Activated naive CD8-positive, alpha-beta T cell treated with anti-CD3 and anti-CD28 coated beads for 36 hours (primary cell): ENCODE results near the gene TNRC18. TPM values are rescaled to one million over a fixed set of nuclear protein-coding genes. Genes with fewer than 3 reads are reported as not detected.
"Not testable (repeated sequence)": the region's sequence is repeated elsewhere in the genome, so short reads cannot be mapped to it uniquely, and the experiment has no call there.

Experiments
- DNase-seq: peaks from one replicate; pipeline ENCODE4 v3.0.0; 2021
- H3K27ac Mint-ChIP-seq: one replicate; pipeline ENCODE4 v1.8.0; 2022; ENCODE audit warnings: mild to moderate bottlenecking, moderate library complexity, mixed read lengths
- H3K27me3 Mint-ChIP-seq: one replicate; pipeline ENCODE4 v1.8.0; 2022; ENCODE audit warnings: mild to moderate bottlenecking, mixed read lengths
- H3K36me3 Mint-ChIP-seq: one replicate; pipeline ENCODE4 v1.8.0; 2021; ENCODE audit warnings: mild to moderate bottlenecking, mixed read lengths
- H3K4me1 Mint-ChIP-seq: one replicate; pipeline ENCODE4 v1.8.0; 2021; ENCODE audit warnings: mixed read lengths
- H3K4me3 Mint-ChIP-seq: one replicate; pipeline ENCODE4 v1.8.0; 2022; ENCODE audit warnings: mild to moderate bottlenecking, moderate library complexity, mixed read lengths
- H3K9me3 Mint-ChIP-seq: one replicate; pipeline ENCODE4 v1.8.0; 2022; ENCODE audit warnings: mixed read lengths
- total RNA-seq, 2 experiments: library from RNA; stranded (reverse); gene quantifications; one replicate each; pipeline ENCODE4 v1.2.3, GENCODE V29; 2021

Gene TNRC18
- total RNA-seq, 2 experiments from 2014 or later: 47.6 to 48.0 TPM

- H3K27ac Mint-ChIP-seq, H3K4me1 Mint-ChIP-seq, H3K27me3 Mint-ChIP-seq, H3K9me3 Mint-ChIP-seq, H3K4me3 Mint-ChIP-seq, DNase-seq: not testable (repeated sequence)
- peaks cover 37% of the 10 kb centered on the region for H3K36me3 Mint-ChIP-seq
Measured at GRCh38 chr7:5323800-5324781, 99.5 kb downstream of the TNRC18 start.

- peaks cover 2% of the 10 kb centered on the region for H3K4me1 Mint-ChIP-seq
- peaks cover 49% of the 10 kb centered on the region for H3K36me3 Mint-ChIP-seq
- no peak for DNase-seq
- H3K4me3 Mint-ChIP-seq: no peak overlapping the region
- peaks cover 15% of the 10 kb centered on the region for H3K9me3 Mint-ChIP-seq
- H3K27me3 Mint-ChIP-seq: no peaks in the 10 kb centered on the region
- no peak overlapping the region for H3K27ac Mint-ChIP-seq
Measured at GRCh38 chr7:5322621-5323410, 100.8 kb downstream of the TNRC18 start.

GRCh38 chr7:5320802-5321396, 102.7 kb downstream of the TNRC18 start:
- Mint-ChIP-seq H3K36me3 (peaks cover 55% of the 10 kb centered on the region), H3K9me3 (peaks cover 15% of the 10 kb centered on the region), H3K27ac (no peak overlapping the region), H3K27me3 (no peaks in the 10 kb centered on the region), H3K4me3 (no peak overlapping the region), H3K4me1 (no peaks in the 10 kb centered on the region)
- DNase-seq: no peak

- Mint-ChIP-seq H3K27ac (no peak overlapping the region), H3K4me1 (no peaks in the 10 kb centered on the region), H3K4me3 (no peak overlapping the region), H3K9me3 (peaks cover 15% of the 10 kb centered on the region), H3K27me3 (no peaks in the 10 kb centered on the region), H3K36me3 (peaks cover 58% of the 10 kb centered on the region)
- DNase-seq: no peak
Measured at GRCh38 chr7:5320391-5320790, 103.2 kb downstream of the TNRC18 start.

- peaks cover 15% of the 10 kb centered on the region for H3K9me3 Mint-ChIP-seq
- not testable (repeated sequence) for H3K4me3 Mint-ChIP-seq, H3K27ac Mint-ChIP-seq, H3K27me3 Mint-ChIP-seq, H3K4me1 Mint-ChIP-seq, DNase-seq
- peaks cover 52% of the 10 kb centered on the region for H3K36me3 Mint-ChIP-seq
Measured at GRCh38 chr7:5318613-5319012, 105.0 kb downstream of the TNRC18 start.

- no peak overlapping the region for H3K27ac Mint-ChIP-seq
- H3K4me1 Mint-ChIP-seq: no peaks in the 10 kb centered on the region
- no peak overlapping the region for H3K4me3 Mint-ChIP-seq
- peaks cover 48% of the 10 kb centered on the region for H3K36me3 Mint-ChIP-seq
- DNase-seq: no peak
- no peaks in the 10 kb centered on the region for H3K27me3 Mint-ChIP-seq
- peaks cover 15% of the 10 kb centered on the region for H3K9me3 Mint-ChIP-seq
Measured at GRCh38 chr7:5315761-5316160, 107.9 kb downstream of the TNRC18 start.

GRCh38 chr7:5314864-5315263, 108.8 kb downstream of the TNRC18 start:
- DNase-seq: no peak
- Mint-ChIP-seq H3K27me3 (no peaks in the 10 kb centered on the region), H3K9me3 (peaks cover 15% of the 10 kb centered on the region), H3K4me1 (no peaks in the 10 kb centered on the region), H3K4me3 (no peak overlapping the region), H3K27ac (no peak overlapping the region), H3K36me3 (peaks cover 40% of the 10 kb centered on the region)

GRCh38 chr7:5313076-5313885, 110.4 kb downstream of the TNRC18 start:
- H3K4me1 Mint-ChIP-seq, H3K27ac Mint-ChIP-seq, H3K4me3 Mint-ChIP-seq, H3K9me3 Mint-ChIP-seq, DNase-seq, H3K27me3 Mint-ChIP-seq: not testable (repeated sequence)
- H3K36me3 Mint-ChIP-seq: peaks cover 27% of the 10 kb centered on the region

GRCh38 chr7:5312276-5313070, 111.2 kb downstream of the TNRC18 start:
- not testable (repeated sequence) for H3K4me3 Mint-ChIP-seq, DNase-seq, H3K9me3 Mint-ChIP-seq, H3K27me3 Mint-ChIP-seq, H3K27ac Mint-ChIP-seq, H3K4me1 Mint-ChIP-seq
- peaks cover 22% of the 10 kb centered on the region for H3K36me3 Mint-ChIP-seq

- H3K4me1 Mint-ChIP-seq: no peaks in the 10 kb centered on the region
- no peak overlapping the region for H3K27ac Mint-ChIP-seq
- no peak overlapping the region for H3K4me3 Mint-ChIP-seq
- H3K9me3 Mint-ChIP-seq: no peaks in the 10 kb centered on the region
- no peak for DNase-seq
- no peaks in the 10 kb centered on the region for H3K27me3 Mint-ChIP-seq
- H3K36me3 Mint-ChIP-seq: peaks cover 14% of the 10 kb centered on the region
Measured at GRCh38 chr7:5310822-5311405, 112.7 kb downstream of the TNRC18 start.

- Mint-ChIP-seq H3K27ac (no peak overlapping the region), H3K36me3 (peaks cover 10% of the 10 kb centered on the region), H3K4me1 (no peaks in the 10 kb centered on the region), H3K27me3 (no peaks in the 10 kb centered on the region), H3K4me3 (no peak overlapping the region), H3K9me3 (no peaks in the 10 kb centered on the region)
- DNase-seq: no peak
Measured at GRCh38 chr7:5309146-5309545, 114.5 kb downstream of the TNRC18 start.

- not testable (repeated sequence) for DNase-seq, H3K9me3 Mint-ChIP-seq, H3K36me3 Mint-ChIP-seq, H3K4me1 Mint-ChIP-seq, H3K27ac Mint-ChIP-seq, H3K4me3 Mint-ChIP-seq, H3K27me3 Mint-ChIP-seq
Measured at GRCh38 chr7:5307221-5308142, 116.2 kb downstream of the TNRC18 start.

- H3K9me3 Mint-ChIP-seq, H3K4me1 Mint-ChIP-seq, H3K27ac Mint-ChIP-seq, DNase-seq, H3K4me3 Mint-ChIP-seq, H3K27me3 Mint-ChIP-seq, H3K36me3 Mint-ChIP-seq: not testable (repeated sequence)
Measured at GRCh38 chr7:5305050-5305449, 118.6 kb downstream of the TNRC18 start.
